DOHH2 (cell line): ENCODE data around the gene TMTC1.

ENCODE experiments used
- H3F3A ChIP-seq: fragments of 200-600 bp; sonication (generic), shearing (Covaris generic); 2 replicates; pipeline ENCODE4 v1.6.0; 2016; ENCODE audit warnings: antibody characterized with exemption, mild to moderate bottlenecking; ENCODE audit not compliant: control insufficient read depth, insufficient read depth
- H3K27ac ChIP-seq: fragments of 200-600 bp; sonication (generic); 2 replicates; pipeline ENCODE4 v1.5.1; 2014; ENCODE audit warnings: low read depth, mild to moderate bottlenecking, low read length, moderate library complexity
- H3K27me3 ChIP-seq: fragments of 200-600 bp; sonication (generic); 2 replicates; pipeline ENCODE4 v1.6.1; 2014; ENCODE audit warnings: mild to moderate bottlenecking, low read length, mixed read lengths; ENCODE audit not compliant: control insufficient read depth
- H3K36me3 ChIP-seq: fragments of 200-600 bp; sonication (generic); 2 replicates; pipeline ENCODE4 v1.6.1; 2014; ENCODE audit warnings: mild to moderate bottlenecking, low read length, moderate library complexity, mixed read lengths; ENCODE audit not compliant: control insufficient read depth
- H3K4me1 ChIP-seq: fragments of 200-600 bp; sonication (generic); 2 replicates; pipeline ENCODE4 v1.6.1; 2014; ENCODE audit warnings: mild to moderate bottlenecking, low read length, mixed read lengths; ENCODE audit not compliant: control insufficient read depth
- H3K4me2 ChIP-seq: fragments of 200-600 bp; sonication (generic); 2 replicates; pipeline ENCODE4 v1.6.0; 2014; ENCODE audit warnings: mild to moderate bottlenecking, low read length, moderate library complexity
- H3K4me3 ChIP-seq: fragments of 200-600 bp; sonication (generic); 2 replicates; pipeline ENCODE4 v1.5.1; 2014; ENCODE audit warnings: mild to moderate bottlenecking, low read length, mixed read lengths
- H3K79me2 ChIP-seq: fragments of 200-600 bp; sonication (generic); 2 replicates; pipeline ENCODE4 v1.6.1; 2014; ENCODE audit warnings: mild to moderate bottlenecking, low read length, mixed read lengths; ENCODE audit not compliant: control insufficient read depth
- H3K9me2 ChIP-seq: fragments of 200-600 bp; sonication (generic); replicated peaks from 2 replicates; pipeline ENCODE4 v1.6.1; 2014; ENCODE audit warnings: mild to moderate bottlenecking, low read length, mixed read lengths; ENCODE audit not compliant: control insufficient read depth
- H3K9me3 ChIP-seq: fragments of 200-600 bp; sonication (generic); 2 replicates; pipeline ENCODE4 v1.6.1; 2014; ENCODE audit warnings: antibody characterized with exemption, low read length, mixed read lengths; ENCODE audit not compliant: control insufficient read depth, insufficient read depth
- H4K20me1 ChIP-seq: fragments of 200-600 bp; sonication (generic); 2 replicates; pipeline ENCODE4 v1.6.0; 2014; ENCODE audit warnings: low read depth, mild to moderate bottlenecking, antibody characterized with exemption, low read length, moderate library complexity; ENCODE audit not compliant: control insufficient read depth, insufficient read depth
- EZH2phosphoT487 ChIP-seq: fragments of 200-600 bp; sonication (generic); IDR thresholded peaks from 2 replicates; pipeline ENCODE4 v1.6.1; 2017; ENCODE audit warnings: borderline replicate concordance, mild to moderate bottlenecking, antibody characterized with exemption, low read length, moderate library complexity, mixed read lengths
- TF ChIP-seq, protein P1 (sequence below): fragments of 200-600 bp; sonication (generic); IDR thresholded peaks from one replicate; pipeline ENCODE4 v1.5.1; 2014; ENCODE audit warnings: antibody characterized with exemption, mild to moderate bottlenecking, low read depth, low read length; ENCODE audit not compliant: poor library complexity, severe bottlenecking

The TMTC1 gene

DNA sequence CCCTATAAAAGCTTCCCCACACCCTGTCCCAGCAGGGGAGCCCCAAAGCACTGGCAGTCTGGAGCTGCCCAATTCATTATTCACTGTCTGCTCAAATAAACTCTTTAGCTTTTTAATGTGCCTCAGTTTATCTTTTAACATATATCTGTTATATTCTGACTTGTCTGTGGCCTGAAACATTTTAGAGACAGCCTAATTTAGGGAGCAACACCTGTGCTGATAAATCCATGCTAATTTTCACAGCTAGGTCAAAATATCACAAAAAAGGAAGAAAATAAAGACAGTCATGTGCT lies 32.9 kb downstream of the TMTC1 start:
- H3K27me3 ChIP-seq, result no peaks in the 10 kb centered on the region
- H3K4me3 ChIP-seq, result no peak overlapping the region
- no peaks in the 10 kb centered on the region for H3K79me2 ChIP-seq
- no peak overlapping the region for H3K4me2 ChIP-seq
- H4K20me1 ChIP-seq, result no peaks in the 10 kb centered on the region
- no peaks in the 10 kb centered on the region for H3F3A ChIP-seq
- no peak overlapping the region for H3K27ac ChIP-seq
- no peaks in the 10 kb centered on the region for H3K9me3 ChIP-seq
- no peaks in the 10 kb centered on the region for H3K4me1 ChIP-seq
- H3K9me2 ChIP-seq, result no peaks in the 10 kb centered on the region
- H3K36me3 ChIP-seq, result no peaks in the 10 kb centered on the region
- TF ChIP-seq, protein P1, sequence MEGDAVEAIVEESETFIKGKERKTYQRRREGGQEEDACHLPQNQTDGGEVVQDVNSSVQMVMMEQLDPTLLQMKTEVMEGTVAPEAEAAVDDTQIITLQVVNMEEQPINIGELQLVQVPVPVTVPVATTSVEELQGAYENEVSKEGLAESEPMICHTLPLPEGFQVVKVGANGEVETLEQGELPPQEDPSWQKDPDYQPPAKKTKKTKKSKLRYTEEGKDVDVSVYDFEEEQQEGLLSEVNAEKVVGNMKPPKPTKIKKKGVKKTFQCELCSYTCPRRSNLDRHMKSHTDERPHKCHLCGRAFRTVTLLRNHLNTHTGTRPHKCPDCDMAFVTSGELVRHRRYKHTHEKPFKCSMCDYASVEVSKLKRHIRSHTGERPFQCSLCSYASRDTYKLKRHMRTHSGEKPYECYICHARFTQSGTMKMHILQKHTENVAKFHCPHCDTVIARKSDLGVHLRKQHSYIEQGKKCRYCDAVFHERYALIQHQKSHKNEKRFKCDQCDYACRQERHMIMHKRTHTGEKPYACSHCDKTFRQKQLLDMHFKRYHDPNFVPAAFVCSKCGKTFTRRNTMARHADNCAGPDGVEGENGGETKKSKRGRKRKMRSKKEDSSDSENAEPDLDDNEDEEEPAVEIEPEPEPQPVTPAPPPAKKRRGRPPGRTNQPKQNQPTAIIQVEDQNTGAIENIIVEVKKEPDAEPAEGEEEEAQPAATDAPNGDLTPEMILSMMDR, result no peak
- TF ChIP-seq EZH2phosphoT487, result no peak

DNA sequence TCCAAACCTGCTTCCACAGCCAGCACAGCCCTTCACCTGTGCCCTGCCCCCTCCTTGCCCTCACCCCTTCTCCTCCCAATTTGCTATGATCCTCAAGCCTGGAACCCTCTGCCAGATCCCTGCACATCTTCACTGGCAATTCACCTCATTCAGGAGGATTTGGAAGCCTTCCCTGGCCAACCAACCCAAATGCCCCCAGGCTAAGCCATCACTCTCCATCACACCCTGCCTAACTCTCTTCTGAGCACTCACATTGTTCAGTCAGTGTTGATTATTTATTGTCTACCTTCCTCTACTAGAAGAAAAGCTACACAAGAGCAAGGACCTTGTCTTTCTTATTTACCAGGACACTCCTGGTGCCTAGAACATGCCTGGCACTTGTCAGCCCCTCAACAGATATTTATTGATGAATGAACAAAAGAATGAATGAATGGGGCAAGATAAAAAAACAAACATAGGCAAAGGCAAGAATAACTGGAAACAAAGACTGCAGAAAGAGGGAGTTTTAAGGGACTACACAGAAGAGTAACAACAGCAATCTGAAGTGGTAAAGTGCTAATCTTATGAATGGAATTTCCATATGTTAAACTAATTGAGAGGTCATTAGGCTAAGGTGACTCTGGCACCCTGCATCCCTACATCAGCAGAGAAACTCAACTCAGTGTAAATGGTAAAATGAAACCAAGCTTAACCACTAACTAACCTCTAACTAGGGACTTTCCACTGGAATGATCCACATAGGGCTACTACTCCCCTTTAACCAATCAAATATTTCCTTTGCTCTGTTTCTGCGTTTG lies 33.4 kb downstream of the TMTC1 start:
- H3K79me2 ChIP-seq, result no peaks in the 10 kb centered on the region
- no peaks in the 10 kb centered on the region for H3K9me3 ChIP-seq
- no peaks in the 10 kb centered on the region for H3K36me3 ChIP-seq
- H3K4me3 ChIP-seq, result no peak overlapping the region
- H3K9me2 ChIP-seq, result no peaks in the 10 kb centered on the region
- no peaks in the 10 kb centered on the region for H3K27me3 ChIP-seq
- no peak for TF ChIP-seq EZH2phosphoT487
- no peaks in the 10 kb centered on the region for H3F3A ChIP-seq
- H3K4me1 ChIP-seq, result no peaks in the 10 kb centered on the region
- H3K27ac ChIP-seq, result no peak overlapping the region
- no peak overlapping the region for H3K4me2 ChIP-seq
- no peaks in the 10 kb centered on the region for H4K20me1 ChIP-seq

DNA sequence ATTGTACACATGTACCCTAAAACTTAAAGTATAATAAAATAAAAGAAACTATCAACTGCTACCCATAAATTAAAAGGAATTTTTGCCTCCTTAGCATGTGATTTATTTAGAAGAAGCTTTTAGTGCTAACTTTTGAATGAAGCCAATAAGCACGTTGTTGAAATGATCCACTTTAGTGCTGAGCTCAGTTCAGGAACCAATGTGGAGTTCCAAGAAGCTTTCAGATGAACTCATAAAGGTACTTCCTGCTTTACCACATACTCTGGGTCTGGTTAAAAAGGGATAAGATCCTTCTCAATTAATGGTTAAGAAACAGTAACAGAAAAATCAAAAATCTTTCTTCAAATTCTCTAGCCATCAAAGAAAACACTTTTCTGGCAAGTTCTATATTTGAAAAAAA lies 39.4 kb downstream of the TMTC1 start:
- H3K4me2 ChIP-seq, result no peak overlapping the region
- H4K20me1 ChIP-seq, result no peaks in the 10 kb centered on the region
- H3K9me2 ChIP-seq, result no peaks in the 10 kb centered on the region
- no peaks in the 10 kb centered on the region for H3K79me2 ChIP-seq
- no peak for TF ChIP-seq EZH2phosphoT487
- TF ChIP-seq, protein P1, result no peak
- H3K9me3 ChIP-seq, result no peaks in the 10 kb centered on the region
- H3K4me1 ChIP-seq, result no peaks in the 10 kb centered on the region
- H3K36me3 ChIP-seq, result no peaks in the 10 kb centered on the region
- no peaks in the 10 kb centered on the region for H3F3A ChIP-seq
- no peak overlapping the region for H3K27ac ChIP-seq
- H3K27me3 ChIP-seq, result no peaks in the 10 kb centered on the region
- H3K4me3 ChIP-seq, result no peak overlapping the region

DNA sequence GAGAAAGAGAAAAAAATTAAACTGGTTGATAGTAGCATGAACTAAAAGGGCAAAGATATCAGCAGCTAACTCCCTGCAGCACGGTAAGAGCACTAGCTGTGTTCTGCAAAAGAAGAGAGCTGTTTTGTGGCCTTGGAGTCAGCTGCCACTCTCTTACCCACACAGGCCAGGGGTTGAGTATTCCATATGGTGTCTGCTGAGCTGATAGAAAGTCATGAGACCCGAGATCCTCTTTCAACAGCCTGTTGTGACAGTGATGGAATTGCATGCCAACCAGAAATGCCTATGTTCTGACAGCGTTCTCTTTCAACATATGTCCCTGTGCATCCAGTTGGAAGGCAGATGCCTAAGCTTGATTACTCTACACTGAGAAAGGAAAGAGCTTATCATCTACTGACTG lies 39.9 kb downstream of the TMTC1 start:
- no peaks in the 10 kb centered on the region for H3K9me3 ChIP-seq
- no peak for TF ChIP-seq EZH2phosphoT487
- TF ChIP-seq, protein P1, result no peak
- no peaks in the 10 kb centered on the region for H3F3A ChIP-seq
- no peak overlapping the region for H3K4me2 ChIP-seq
- no peaks in the 10 kb centered on the region for H3K79me2 ChIP-seq
- H3K4me3 ChIP-seq, result no peak overlapping the region
- no peaks in the 10 kb centered on the region for H4K20me1 ChIP-seq
- no peak overlapping the region for H3K27ac ChIP-seq
- no peaks in the 10 kb centered on the region for H3K4me1 ChIP-seq
- no peaks in the 10 kb centered on the region for H3K27me3 ChIP-seq
- H3K9me2 ChIP-seq, result no peaks in the 10 kb centered on the region
- no peaks in the 10 kb centered on the region for H3K36me3 ChIP-seq
